OCI-LY3 (cell line): Measurements from ENCODE around the gene COBL.

Experiments
- CTCF ChIP-seq: fragments of 200-600, 300-600 bp; sonication (generic); IDR thresholded peaks from 2 replicates; pipeline ENCODE4 v1.5.1; 2014; ENCODE audit warnings: antibody characterized with exemption, low read length, low read depth
- EZH2phosphoT487 ChIP-seq: fragments of 200-600 bp; shearing (Covaris generic); IDR thresholded peaks from 2 replicates; pipeline ENCODE4 v1.6.1; 2018; ENCODE audit warnings: antibody characterized with exemption, mixed run types, low read depth

GRCh38 chr7:51270965-51271364 lies 45.6 kb downstream of the COBL start:
- no peak for TF ChIP-seq CTCF
- TF ChIP-seq EZH2phosphoT487: no peak
